Inflammatory macrophage (primary cell): ENCODE results near the gene CNN1.
"Not testable (repeated sequence)": the region's sequence is repeated elsewhere in the genome, so short reads cannot be mapped to it uniquely, and the experiment has no call there.

Source experiments
- DNase-seq, 2 donors: peaks; one replicate each; pipeline ENCODE4 v3.0.0-alpha.2; 2020 to 2022

Gene CNN1

DNA sequence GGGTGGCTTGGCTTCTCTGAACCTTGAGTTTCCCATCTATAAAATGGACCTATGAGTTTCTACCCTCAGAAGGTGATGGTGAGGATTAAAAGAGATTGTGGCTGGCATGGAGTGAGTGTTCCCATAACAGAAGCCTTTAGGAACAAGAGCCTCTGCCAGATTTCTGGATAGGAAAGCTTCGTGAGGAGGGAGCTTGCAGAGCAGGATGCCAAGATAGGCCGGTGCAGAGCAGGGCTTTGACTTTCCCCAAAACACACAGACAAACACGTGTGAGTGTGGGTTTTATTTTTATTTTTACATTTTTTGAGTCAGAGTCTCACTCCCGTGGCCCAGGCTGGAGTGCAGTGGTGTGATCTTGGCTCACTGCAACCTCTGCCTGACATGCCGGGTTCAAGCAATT lies 3.7 kb upstream of the CNN1 start:
- peak; percentile 4 to 32 for DNase-seq

DNA sequence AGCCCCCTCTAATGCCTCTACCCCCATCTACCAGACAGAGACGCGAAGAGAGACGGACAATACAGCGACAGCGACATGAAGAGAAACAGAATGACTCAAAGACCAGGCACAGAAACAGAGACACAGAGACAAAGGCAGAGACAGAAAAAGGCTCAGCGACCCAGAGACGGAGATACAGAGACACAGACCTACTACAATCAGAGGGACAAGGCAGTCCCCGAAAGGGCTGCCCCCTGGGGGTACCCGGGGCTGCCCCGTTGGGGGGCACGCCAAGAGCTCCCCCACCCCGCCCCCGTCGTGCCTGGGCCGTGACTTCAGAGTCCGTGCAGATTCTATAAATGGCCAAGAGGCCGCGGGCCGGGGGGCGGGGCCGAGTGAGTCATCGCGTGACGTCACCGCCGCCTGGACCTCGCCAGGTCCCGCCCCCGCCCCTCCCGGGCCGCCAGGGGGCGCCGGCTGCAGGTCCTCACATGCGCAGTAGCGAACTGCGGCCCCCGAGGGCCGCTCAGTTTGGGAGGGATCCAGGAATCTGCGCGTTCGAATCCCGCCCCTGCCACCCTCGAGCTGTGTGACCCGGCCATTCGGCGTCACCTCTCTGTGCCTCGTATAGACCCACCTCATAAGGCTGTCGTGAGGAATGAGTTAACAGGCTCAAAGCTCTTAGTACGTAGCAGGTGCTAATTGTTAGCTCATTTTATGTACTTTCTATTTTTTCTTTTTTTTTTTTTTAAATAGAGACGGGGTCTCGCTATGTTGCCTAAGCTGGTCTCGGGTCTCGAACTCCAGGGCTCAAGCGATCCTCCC lies 2.7 kb upstream of the CNN1 start:
- peak; percentile 85 to 95 for DNase-seq

DNA sequence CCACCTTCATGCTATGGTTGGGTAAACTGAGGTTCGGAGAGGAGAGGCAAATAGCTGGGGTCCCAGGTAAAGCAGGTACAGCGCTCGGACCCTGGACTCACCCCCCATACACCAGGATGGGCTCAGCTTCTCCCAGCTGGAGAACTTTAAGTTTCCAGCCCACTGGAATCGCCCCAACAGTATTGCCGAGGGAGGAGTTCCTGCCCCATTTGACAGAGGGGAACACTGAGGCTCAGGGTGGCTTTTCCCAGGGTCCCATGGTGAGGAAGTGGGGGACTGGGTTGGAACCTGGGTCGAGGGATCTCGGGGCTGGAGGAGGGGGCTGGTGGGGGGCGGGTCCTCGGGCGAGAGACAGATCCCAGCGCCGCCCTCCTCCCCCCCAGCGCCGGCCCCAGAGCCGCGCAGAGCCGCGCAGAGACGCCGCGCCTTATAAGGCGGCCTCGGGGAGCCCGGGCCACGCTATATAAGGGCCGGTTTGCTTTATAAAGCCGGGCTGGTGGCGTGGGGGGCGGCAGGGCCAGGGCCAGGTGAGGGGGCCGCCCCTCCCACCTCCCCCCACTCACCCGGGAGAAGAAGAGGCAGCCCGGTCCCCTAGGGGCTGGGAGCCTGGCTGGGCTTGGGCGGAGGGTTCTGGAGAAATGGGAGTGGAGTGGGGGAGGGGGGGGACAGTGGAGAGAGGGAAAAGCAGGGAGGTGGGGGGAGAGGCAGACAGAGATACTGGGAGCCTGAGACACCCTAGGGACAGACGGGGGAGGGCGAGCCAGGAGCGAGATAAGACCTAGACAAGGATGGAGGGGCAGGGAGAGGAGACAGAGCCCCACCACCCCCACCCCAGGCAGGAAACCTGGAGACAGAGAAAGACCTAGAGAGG lies 1.1 kb downstream of the CNN1 start:
- DNase-seq, result no peak

DNA sequence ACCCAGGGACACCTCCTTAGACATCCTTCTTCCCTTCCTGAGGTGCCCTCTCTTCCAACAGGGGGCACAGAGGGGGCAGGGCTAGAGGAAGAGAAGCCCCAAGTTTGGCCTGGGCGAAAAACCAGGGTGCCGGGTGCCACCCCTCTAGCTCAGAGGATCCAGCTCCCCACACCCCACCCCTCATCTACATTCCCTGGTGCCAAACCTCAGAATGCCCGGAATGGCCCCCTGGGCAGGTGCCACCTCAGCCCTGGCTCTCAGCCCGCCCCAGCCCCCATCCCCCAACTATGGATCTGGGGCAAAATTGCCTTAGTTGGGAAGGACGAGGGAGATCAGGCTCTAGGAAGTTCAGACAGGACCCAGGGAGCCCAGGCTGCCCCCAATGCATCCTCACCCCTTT lies 2.0 kb downstream of the CNN1 start:
- DNase-seq, result no peak

DNA sequence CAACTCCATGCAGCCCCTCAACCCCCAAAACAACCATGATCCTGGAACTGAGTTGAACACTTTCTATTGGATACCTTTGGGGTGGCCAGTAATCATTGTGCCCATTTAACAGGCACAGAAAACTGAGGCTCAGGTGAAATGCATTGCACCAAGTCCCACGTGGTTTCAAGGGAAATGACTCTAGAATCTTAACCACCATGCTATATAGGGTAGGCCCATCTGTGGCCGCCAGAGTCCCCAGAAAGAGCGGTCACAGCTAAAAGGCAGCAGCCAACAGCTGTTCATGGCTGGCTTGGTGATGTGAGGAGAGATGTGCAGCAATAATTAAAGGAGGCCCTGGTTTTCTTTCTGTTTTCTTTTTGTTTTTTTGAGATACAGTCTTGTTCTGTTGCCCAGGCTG lies 2.6 kb downstream of the CNN1 start:
- no peak for DNase-seq

DNA sequence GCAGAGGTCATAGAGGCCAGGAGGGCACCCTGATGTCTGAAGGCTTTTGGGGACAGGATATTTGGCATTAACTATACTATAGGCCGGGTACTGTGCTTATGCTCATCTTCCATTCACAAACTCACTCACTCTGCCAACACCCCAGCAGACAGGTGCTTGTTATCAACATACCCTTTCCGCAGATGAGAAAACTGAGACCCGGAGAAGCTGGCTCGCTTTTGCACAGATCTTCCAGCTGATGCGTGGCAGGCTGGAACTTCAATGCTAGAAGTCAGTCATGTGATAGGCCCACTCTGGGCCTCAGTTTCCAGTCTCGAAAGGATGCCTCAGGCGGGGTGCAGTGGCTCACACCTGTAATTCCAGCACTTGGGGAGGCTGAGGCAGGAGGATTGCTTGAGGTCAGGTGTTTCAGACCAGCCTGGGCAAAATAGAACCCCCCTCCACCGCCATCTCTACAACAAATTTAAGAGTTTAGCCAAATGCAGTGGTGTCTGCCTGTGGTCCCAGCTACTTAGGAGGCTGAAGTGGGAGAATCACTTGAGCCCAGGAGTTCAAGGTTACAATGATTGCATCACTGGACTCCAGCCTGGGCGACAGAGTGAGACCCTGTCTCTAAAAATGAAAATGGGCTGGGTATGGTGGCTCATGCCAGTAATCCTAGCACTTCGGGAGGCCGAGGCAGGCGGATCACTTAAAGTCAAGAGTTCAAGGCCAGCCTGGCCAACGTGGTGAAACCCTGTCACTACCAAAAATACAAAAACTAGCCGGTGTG lies 9.5 kb downstream of the CNN1 start:
- no peak for DNase-seq

DNA sequence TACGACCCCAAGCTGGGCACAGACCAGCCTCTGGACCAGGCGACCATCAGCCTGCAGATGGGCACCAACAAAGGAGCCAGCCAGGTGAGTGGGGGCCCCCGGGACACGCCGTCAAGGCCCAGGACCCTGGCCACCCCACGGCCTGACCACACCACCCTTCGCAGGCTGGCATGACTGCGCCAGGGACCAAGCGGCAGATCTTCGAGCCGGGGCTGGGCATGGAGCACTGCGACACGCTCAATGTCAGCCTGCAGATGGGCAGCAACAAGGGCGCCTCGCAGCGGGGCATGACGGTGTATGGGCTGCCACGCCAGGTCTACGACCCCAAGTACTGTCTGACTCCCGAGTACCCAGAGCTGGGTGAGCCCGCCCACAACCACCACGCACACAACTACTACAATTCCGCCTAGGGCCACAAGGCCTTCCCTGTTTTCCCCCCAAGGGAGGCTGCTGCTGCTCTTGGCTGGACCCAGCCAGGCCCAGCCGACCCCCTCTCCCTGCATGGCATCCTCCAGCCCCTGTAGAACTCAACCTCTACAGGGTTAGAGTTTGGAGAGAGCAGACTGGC lies 10.8 kb downstream of the CNN1 start:
- no peak for DNase-seq

DNA sequence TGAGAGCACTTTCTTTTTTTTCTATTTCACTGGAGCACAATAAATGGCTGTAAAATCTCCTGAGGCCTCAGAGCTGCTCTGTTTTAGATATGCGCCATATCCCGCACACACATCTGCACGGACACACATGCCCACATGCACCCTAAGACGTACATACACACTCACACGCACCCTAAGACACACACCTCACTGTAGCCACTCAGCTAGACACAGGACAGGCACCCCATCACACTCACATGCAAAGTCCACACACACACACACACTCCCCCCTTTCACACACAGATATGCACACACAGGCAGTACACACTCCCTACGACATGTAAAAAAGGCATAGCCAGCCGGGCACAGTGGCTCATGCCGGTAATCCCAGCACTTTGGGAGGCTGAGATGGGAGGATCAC lies 11.6 kb downstream of the CNN1 start:
- DNase-seq, result no peak

DNA sequence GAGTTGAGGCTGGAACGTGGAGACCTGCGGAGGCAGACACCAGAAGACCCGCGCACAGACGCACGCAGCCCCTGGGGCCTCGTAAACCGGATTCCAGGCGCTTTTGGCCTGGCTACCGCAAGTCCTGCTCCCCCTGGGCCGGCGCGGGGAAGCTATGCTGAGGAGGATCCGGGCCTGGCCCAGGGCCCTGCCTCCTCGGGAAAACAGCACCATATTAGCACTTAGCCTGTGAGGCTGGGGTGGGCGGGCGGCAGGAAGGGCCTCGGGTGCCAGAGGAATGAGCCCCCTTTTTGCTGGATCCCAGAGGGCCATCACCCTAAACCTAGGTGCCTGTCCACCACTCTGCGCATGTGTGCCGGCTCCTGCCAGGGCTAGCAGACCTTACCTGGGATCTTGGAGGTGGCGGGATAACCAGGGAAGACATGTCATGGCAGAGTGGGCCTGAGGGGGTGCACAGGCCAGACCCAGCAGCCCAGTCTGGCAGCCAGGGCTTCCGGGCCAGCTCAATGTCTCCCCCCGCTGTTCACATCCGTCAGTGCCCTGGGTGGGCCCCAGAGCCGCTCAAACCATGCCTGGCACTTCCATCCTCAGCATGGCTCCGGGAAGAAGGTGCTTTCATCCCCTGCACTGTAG lies 13.1 kb downstream of the CNN1 start:
- no peak for DNase-seq

DNA sequence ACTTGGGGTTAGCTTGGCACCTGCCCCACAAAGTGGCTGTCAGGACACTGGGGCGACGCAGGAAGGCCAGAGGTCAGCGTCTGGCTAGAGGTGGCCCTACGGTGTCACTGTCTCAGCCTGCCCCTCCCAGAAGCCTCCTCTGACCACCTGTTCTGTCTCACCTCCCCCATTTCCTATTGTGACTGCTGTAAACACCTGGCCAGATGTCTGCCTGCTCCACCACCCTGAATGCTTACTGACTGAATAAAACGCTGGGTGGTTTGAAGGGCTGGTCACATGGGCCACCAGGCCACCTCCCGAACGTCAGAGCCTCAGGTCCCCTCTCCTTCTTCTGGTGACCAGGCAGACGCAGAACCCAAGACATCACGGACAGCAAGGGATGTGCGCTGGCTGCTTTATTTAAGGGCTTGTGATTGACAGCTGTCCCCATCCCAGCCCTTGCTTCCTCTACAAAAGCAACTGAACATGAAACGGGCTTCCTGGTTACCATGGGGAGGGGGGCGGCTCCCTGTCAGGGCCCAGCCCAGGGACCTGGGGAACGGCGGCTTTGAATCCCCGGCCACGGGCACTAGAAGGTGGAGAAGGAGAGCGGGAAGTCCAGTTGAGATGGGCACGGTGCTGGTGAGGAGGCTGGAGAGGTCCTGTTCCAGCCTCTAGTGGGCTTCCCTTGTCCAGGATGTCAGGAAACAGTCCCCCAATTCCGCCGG lies 14.2 kb downstream of the CNN1 start:
- no peak for DNase-seq

DNA sequence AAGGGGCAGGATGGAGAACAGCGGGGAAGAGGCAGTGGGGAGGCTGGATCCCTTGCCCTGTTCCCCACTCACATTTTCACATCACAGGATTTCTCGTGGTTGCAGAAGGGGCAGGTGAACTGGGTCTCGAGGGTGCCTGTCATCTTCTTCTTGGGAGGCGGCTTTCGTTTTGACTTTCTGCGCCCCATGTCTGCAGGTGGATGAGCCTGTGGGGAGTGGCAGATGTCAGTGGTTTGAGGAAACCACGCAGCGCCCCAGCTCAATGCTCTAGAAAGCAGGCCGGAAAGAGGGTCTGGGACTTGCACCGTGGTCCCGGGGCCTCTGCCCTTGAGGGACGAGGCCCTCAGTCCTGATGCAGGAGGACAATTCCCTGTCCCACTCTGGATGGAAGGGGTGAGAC lies 15.5 kb downstream of the CNN1 start:
- DNase-seq, result no peak

DNA sequence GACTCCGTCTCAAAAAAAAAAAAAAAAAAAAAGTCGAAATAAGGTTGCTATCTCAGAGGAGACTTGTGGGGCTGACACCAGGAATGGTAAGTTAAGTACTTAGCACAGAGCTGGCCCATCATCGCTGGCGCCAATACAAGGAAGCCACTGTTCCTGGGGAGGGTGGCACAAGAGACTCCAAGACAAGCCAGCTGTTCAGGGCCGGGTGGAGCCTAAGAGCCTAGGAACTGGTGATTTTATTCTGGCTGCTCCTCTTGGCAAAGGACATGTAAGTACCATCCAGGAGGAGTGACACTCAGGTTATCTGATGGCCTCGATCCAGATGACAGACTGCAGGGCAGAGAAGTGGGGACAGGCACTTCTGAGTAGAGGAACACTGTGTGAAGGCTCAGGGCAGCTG lies 16.6 kb downstream of the CNN1 start:
- no peak for DNase-seq

DNA sequence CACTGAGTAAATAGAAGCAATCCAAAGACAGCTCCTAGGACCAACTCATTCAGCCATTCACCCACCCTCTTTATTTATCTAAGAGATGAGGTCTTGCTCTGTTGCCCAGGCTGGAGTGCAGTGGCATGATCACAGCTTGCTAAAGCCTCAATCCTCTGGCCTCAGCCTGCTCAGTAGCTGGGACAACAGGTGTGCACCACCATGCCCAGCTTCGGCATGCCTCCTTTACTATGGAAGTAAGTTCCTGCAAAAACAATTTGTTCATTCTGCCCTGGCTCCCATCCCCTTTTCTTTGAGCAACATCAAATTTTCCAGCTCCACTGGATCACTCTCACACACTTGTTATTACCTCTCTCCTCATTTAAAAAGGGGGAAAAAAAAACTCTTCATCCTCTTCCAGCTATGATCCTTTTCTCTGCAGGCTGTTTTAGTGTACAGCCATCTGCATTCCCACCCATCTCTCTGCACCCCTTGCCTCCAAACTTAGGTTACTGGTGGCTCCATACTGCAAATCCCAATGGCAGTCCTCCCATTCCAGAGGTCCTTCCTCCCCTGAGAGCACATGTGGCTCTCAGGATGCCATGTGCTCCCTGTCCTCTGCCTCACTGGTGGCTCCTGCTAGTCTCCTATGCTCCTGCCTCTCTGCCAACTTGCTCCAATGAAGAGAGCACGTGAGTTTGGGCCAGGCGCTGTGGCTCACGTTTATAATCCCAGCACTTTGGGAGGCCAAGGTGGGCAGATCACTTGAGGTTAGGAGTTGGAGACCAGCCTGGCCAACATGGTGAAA lies 18.2 kb downstream of the CNN1 start:
- no peak for DNase-seq

DNA sequence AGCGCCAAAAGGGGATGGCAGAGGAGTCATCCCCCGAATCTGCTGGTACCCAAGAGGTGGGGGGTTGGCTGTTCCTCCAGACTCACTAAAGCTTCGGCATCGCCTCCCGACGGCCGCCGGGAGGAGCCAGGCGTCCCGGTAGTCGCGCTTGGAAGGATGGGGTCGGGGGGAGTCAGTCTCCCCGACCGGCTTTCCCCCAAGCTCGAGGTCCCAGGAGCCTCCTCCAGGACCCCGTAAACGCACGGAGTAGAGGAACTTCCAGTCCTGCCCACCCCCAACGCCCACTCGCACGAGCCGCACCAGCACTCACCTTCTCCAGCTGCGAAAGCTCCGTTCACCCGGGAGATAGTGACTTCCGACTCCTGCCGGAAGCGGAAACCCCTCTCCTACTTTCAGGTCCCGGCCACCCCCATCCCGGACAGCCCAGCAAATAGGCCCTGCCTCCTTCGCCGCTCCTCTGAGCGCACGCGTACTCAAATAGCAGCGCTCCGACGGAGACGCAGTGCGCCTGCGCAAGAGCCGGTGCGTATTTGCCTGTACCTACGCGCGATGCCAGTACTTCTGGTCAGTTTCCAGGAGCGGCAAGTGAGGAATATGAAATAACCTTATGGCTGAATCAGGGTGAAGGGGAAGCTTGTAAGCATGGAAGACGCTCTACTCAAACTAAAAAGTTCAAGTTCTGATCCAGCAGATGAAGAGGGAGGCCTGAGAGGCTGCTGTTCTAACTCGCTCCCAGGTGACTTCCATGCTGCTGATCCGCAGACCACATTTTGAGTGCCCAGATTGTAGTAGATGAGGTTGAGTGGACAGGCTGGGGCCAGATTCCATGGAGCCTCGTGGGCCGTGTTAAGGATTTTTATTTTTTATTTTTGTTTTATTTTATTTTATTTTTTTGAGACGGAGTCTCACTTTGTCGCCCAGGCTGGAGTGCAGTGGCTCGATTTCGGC lies 20.5 kb downstream of the CNN1 start, which contains the start of gene ELOF1:
Gene ELOF1, minus strand, starts transcription at position 350 of the 948 bp plus-strand sequence. CDS start 4,883 bp downstream, outside the sequence.
- peak; percentile 99 for DNase-seq

DNA sequence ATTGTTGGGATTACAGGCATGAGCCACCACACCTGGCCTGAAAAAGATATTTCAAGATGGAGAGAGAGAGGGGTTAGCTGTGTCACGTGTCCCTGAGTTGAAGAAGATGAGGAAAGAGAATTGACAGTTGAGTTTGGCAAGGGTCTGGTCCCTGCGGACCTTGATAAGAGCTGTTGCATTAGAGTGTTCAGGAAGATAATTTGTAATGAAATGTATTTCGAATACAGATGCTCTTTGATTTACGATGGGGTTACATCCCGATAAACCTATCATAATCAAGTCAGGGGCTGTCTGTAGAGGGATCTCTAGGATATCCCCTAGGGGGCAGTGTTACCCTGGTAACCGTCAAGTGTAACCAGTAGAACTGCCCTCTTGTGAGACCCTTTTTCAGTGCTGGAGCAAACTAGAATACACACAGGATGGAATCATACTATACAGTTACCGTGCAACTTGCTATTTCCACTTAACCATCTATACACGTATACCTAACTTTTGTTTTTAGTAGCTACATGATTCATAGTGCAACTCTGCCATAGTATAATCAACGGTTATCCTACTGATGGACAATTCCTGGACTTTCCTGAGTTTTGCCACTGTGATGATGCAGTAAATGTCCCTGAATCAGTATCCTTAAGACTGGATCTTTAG lies 21.9 kb downstream of the CNN1 start:
- peak; percentile 81 to 82 for DNase-seq

DNA sequence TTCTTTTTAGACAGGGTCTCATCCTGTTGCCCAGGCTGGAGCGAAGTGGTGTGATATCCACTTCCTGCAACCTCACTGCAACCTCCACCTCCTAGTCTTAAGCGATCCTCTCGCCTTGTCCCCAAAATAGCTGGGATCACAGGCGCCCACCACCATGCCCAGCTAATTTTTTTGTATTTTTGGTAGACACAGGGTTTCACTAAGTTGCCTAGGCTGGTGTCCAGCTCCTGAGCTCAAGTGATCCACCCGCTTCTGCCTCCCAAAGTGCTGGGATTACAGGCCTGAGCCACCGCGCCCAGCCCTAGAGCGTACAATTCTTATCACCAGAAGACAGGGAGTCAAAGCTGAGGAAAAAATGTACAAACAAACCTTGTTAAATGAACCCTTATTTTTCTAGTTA lies 24.9 kb downstream of the CNN1 start:
- DNase-seq, result no peak

DNA sequence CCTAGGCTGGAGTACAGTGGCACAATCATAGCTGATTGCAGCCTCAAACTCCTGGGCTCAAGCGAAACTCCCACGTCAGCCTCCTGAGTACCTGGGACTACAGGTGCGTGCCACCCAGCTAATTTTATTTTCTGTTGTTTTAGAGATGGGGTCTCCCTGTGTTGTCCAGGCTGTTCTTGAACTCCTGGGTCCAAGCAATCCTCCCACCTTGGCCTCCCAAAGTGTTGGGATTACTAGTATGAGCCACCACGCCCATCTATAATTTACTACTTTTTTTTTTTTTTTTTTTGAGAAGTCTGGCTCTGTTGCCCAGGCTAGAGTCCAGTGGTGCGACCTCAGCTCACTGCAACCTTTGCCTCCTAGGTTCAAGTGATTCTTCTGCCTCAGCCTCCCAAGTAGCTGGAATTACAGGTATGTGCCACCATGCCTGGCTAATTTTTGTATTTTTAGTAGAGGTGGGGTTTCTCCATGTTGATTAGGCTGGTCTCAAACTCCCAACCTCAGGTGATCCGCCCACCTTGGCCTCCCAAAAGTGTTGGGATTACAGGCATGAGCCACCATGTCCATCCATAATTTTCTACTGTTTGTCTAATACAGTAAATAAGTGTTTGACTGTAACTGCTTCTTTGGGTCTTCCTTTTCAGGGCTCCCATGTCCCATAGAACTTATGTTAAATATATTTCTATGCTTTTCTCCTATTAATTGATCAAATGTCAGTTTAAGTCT lies 25.6 kb downstream of the CNN1 start:
- DNase-seq, result not testable (repeated sequence)

DNA sequence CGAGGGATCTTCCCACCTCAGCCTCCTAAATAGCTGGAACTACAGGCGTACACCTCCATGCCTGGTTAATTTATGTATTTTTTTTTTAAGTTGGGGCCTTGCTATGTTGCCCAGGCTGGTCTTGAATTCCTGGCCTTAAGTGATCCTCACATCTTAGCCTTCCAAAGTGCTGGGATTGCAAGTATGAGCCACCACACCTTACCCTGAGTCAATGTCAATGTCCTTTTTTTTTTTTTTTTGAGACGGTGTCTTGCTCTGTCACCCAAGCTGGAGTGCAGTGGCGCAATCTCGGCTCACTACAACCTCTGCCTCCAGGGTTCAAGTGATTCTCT lies 27.0 kb downstream of the CNN1 start:
- not testable (repeated sequence) for DNase-seq
